NCI-H774 (cell line): Measurements from ENCODE around the gene PDF.
"Not testable (repeated sequence)": the region's sequence is repeated elsewhere in the genome, so short reads cannot be mapped to it uniquely, and the experiment has no call there.

Experiments
- DNase-seq: peaks from one replicate; lab custom pipeline; 2025; lab: John Stamatoyannopoulos, UW

The PDF gene, protein sequence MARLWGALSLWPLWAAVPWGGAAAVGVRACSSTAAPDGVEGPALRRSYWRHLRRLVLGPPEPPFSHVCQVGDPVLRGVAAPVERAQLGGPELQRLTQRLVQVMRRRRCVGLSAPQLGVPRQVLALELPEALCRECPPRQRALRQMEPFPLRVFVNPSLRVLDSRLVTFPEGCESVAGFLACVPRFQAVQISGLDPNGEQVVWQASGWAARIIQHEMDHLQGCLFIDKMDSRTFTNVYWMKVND

GRCh38 chr16:69330286-69331109 is at the start of gene PDF:
PDF (minus strand) TSS chr16:69330588; CDS start chr16:69330570, 18 bp downstream.
- peak; percentile 80 for DNase-seq

DNA sequence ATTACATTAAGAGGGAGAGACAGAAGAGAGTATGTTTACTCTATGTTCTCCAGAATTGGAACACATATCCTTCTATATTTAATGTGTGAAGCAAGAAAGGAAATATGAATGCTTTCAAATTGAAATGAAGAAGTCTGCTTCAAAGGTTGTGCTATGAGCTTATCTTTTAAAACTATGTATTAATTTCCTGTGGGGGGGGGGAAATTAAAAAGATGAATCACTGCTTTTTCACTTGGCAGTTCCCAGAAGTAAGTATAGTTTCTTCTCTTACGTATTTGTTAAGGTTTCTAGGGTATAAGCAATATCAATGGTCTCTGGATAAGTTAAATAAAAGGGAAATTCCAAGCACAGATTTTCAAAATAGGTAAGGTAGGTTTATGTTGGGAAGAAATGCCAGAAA is 48.4 kb upstream of the PDF start:
- no peak for DNase-seq

DNA sequence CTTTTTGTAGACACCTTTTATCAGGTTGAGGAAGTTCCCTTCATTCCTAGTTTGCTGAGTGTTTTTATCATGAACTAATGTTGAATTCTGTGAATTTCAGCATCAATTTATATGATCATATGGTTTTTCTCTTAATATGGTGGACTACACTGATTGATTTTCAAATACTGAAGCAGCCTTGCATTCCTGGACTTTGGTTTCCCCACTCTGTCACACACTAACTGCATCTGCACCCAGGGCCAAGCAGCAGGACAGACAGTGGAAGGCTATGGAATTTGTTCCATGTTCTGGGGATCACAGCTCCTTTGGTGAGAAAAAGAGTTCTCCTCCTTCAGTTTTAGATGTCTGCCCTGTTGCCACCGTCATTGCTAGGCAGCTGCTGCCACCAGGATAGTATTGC is 47.6 kb upstream of the PDF start:
- no peak for DNase-seq

GRCh38 chr16:69376393-69377059 is 46.1 kb upstream of the PDF start:
- DNase-seq: no peak

GRCh38 chr16:69373019-69373418 is 42.6 kb upstream of the PDF start:
- no peak for DNase-seq

DNA sequence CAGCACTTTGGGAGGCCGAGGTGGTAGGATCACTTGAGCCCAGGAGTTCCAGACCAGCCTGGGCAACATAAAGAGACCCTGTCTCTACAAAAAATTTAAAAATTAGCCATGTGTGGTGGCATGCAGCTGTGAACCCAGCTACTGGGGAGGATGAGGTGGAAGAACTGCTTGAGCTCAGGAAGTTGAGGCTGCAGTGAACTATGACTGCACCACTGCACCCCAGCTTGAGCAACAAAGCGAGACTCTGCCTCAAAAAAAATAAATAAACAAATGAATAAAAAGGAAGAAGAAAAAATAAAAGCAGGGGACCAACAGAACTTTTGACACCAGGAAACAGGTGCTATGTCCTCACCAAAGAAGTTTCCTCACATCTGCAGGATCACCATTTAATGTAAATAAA is 41.2 kb upstream of the PDF start:
- DNase-seq: no peak

- DNase-seq: no peak
Observed at GRCh38 chr16:69368866-69369265, 38.5 kb upstream of the PDF start.

- DNase-seq: no peak
Observed at GRCh38 chr16:69367980-69368379, 37.6 kb upstream of the PDF start.

DNA sequence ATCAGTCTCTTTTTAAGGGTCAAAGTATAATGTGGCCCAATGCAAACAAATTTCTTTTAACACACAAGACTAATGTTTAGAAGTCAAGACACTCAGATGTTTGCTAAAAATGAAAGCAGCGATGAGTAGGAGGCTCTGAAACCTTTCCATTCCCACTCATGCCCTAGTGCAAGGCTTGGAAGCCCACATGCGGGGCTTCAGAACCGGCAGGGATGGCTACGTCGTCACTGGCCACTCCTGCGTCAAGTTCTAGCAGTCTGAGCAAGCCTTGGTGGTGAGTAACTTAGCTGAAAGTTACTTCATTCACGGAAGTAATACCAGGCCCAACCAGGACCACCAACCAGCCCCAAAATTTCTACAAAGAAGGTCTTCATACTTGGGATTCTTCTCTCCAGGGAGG is 36.0 kb upstream of the PDF start:
- DNase-seq: no peak

GRCh38 chr16:69365901-69366300 is 35.5 kb upstream of the PDF start:
- DNase-seq: no peak

- no peak for DNase-seq
Observed at GRCh38 chr16:69364088-69364487, 33.7 kb upstream of the PDF start.

- no peak for DNase-seq
Observed at GRCh38 chr16:69363281-69363717, 32.9 kb upstream of the PDF start.

- DNase-seq: not testable (repeated sequence)
Observed at GRCh38 chr16:69360070-69360469, 29.7 kb upstream of the PDF start.

DNA sequence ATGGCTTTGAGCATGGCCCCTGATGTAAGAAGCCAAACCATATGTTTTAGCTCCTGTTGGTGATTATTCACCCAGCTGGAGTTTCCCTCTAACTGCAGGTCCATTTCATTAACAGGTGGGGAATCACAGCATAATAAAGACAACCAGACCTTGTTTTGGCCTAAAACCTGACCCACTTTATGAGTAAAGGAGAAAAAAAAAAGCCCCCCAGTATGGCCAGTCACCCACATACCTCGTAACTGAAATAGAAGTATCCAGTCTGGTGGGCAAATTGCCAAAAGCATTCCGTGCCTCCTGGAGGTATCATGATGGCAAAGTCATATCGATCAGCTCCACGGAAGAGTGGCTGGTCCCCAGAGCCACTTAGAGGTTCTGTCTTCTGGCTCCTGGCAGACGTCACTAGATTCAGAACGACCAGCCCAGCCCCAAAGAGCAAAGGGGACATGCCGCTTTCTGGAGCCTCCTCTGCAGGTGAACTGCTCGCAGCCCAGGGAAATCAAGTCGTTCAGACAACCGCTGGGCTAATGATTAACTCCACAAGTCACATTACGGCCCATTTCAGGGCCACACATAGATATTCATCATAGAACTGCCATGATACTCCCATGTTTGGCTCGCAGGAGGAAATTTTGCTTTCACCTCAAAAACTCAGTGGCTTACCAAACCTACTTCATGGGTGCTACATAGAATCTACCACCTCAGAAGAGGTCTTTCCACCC is 21.1 kb upstream of the PDF start, which contains the start of gene TMED6:
TMED6 (minus strand) TSS at position 478 of the 719 bp plus-strand sequence; CDS start at position 445, 33 bp downstream.
- no peak for DNase-seq

GRCh38 chr16:69350536-69351133 is 20.2 kb upstream of the PDF start:
- DNase-seq: no peak

GRCh38 chr16:69349536-69349935 is 19.1 kb upstream of the PDF start:
- no peak for DNase-seq

DNA sequence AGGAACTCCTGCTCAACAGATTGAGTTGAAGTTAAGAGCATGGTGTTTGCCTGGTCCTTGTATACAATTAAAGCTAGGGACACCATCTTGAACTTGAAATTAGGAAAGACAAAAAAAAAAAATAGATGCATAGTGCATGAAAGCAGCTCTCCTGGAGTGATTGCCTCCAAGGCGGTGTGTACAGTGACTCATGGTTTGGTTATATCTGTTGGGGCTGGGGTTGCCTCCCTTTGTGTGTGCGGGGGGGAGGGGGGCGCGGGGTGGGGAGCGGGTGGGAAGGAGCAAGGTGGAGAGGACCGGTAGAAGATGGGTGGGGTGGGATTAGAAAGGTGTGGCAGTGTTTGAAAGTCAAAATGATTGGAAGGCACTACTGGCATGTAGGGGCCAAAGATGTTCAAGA is 17.8 kb upstream of the PDF start:
- DNase-seq: no peak

DNA sequence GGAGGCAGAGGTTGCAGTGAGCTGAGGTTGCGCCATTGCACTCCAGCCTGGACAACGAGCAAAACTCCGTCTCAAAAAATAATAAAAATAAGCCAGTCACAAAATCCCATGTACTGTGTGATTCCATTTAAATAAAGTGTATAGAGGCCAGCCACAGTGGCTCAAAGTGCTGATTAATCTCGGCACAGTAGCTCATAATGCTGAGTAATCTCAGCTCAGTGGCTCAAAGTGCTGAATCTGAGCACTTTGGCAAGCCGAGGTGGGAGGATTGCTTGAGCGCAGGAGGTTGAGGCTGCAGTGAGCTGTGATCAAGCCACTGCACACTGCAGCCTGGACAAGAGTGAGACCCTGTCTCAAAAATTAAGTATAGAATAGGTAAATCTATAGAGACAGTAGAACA is 16.3 kb upstream of the PDF start:
- DNase-seq: no peak

GRCh38 chr16:69345923-69346322 is 15.5 kb upstream of the PDF start:
- no peak for DNase-seq

DNA sequence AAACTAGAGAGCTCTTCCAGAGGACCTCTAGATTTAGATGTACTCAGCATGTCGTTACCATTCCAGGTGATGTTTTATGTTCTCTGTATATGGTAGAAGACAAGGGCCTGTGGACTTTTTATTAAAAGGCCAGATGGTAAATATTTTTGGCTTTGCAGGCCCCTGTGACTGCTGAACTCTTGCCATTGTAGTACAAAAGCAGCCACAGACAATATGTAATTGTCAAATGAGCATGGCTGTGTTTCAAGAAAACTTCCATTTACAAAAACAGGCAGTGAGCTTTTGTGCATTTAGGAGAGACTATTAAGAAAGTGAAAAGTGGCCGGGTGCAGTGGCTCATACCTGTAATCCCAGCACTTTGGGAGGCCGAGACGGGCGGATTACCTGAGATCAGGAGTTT is 13.8 kb upstream of the PDF start:
- no peak for DNase-seq

GRCh38 chr16:69340095-69340644 is 9.8 kb upstream of the PDF start:
- DNase-seq: no peak
